GM20000 (cell line): Measurements from ENCODE around the gene PSD4.

Experiments used
- DNase-seq: peaks from one replicate; pipeline ENCODE4 v3.0.0; 2012; ENCODE audit warnings: low spot score
- TF ChIP-seq, protein P1 (sequence below): IDR thresholded peaks from 2 replicates; pipeline ENCODE4 v1.5.1; 2012; ENCODE audit warnings: mild to moderate bottlenecking, control low read depth; ENCODE audit errors: extremely low read depth, missing control alignments

The PSD4 gene

GRCh38 chr2:113173542-113174375, at the start of gene PSD4:
Gene PSD4, plus strand, starts transcription at chr2:113173971. Its CDS starts 8,486 bp downstream, at chr2:113182457.
- peak; percentile 87 for DNase-seq

GRCh38 chr2:113124181-113124961, 49.4 kb upstream of the PSD4 start:
- peak; percentile 35 for DNase-seq
- TF ChIP-seq, protein P1, sequence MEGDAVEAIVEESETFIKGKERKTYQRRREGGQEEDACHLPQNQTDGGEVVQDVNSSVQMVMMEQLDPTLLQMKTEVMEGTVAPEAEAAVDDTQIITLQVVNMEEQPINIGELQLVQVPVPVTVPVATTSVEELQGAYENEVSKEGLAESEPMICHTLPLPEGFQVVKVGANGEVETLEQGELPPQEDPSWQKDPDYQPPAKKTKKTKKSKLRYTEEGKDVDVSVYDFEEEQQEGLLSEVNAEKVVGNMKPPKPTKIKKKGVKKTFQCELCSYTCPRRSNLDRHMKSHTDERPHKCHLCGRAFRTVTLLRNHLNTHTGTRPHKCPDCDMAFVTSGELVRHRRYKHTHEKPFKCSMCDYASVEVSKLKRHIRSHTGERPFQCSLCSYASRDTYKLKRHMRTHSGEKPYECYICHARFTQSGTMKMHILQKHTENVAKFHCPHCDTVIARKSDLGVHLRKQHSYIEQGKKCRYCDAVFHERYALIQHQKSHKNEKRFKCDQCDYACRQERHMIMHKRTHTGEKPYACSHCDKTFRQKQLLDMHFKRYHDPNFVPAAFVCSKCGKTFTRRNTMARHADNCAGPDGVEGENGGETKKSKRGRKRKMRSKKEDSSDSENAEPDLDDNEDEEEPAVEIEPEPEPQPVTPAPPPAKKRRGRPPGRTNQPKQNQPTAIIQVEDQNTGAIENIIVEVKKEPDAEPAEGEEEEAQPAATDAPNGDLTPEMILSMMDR, result no peak

More at GRCh38 chr2:113173542-113174375, at the start of gene PSD4:
- TF ChIP-seq, protein P1, result no peak

DNA sequence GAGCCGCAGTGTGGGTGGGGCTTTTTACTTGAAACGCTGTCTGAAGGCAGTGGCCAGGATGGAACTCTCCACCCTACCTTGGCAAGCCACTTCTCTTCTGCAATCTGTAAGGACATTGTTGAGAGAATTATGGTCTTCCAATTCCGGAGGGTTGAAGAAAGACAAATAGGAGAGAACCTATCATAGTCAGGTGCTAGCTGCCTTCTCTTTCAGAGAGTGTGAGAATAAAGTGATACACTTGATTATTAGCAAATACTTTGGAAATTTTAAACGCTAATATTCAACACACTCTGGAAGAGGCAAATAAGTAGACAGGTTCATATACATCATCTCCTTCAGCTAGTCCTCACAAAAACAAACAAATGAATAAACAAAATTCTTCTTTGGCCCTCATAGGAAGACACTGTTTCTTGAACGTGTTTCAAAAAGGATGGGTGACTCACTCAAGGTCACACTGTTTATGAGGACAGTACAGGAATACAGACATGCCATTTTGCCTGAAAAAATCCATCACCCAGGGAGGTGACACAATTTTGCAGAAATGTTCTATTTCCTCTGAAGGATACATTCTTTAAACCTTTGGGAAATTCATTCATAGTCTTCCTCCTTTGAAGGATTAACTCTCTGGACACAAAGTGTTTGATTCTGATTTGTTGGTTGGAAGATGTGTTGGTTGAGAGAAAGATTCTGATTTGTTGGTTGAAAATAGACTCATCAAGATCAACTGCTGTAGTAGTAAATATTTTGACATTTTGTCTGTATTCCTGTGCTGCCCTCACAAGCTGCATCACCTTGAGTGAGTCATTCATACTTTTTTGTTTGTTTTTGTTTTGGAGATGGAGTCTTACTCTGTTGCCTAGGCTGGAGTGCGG, 48.6 kb upstream of the PSD4 start:
- TF ChIP-seq, protein P1, result no peak
- DNase-seq, result no peak

DNA sequence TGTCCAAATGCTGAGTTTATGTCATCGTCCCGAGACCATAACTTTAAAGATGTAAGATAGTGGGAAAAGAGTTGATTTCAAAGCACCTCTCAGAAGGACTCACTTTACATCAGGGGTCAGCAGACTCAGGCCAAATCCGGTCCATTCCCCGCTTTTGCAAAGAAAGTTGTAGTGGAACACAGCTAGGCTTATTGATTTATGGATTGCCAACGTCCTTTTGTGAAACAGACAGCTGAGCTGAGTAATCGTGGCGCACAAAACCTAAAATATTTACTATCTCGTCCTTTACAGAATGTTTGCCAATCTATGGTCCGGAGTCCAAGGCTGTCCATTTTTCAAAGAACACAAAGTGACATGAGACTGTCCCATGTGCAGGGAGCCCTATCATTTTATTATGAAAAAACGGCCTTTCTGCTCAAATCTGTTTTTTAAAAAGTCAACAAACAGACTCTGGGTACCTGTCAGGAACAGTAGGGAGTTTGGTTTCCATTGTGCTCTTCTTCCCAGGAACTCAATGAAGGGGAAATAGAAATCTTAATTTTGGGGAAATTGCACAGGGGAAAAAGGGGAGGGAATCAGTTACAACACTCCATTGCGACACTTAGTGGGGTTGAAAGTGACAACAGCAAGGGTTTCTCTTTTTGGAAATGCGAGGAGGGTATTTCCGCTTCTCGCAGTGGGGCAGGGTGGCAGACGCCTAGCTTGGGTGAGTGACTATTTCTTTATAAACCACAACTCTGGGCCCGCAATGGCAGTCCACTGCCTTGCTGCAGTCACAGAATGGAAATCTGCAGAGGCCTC, 46.7 kb upstream of the PSD4 start, which contains the start of gene IL1RN:
TSS of gene IL1RN (plus strand) at position 754 of the 801 bp plus-strand sequence. CDS start at position 781, 27 bp downstream.
- no peak for DNase-seq
- TF ChIP-seq, protein P1, result no peak

GRCh38 chr2:113127646-113128570, 45.9 kb upstream of the PSD4 start:
- no peak for DNase-seq
- TF ChIP-seq, protein P1, result no peak

- TF ChIP-seq, protein P1, result no peak
- no peak for DNase-seq
Observed at GRCh38 chr2:113129519-113130078, 44.2 kb upstream of the PSD4 start.
